NCI-H774 (cell line): Measurements from ENCODE around the gene TMEM79.
A peak's percentile ranks its signal among the peaks of the same experiment; 100 is the strongest.

Experiments
- DNase-seq: peaks from one replicate; lab custom pipeline; 2025; lab: John Stamatoyannopoulos, UW

Gene TMEM79, protein sequence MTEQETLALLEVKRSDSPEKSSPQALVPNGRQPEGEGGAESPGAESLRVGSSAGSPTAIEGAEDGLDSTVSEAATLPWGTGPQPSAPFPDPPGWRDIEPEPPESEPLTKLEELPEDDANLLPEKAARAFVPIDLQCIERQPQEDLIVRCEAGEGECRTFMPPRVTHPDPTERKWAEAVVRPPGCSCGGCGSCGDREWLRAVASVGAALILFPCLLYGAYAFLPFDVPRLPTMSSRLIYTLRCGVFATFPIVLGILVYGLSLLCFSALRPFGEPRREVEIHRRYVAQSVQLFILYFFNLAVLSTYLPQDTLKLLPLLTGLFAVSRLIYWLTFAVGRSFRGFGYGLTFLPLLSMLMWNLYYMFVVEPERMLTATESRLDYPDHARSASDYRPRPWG

DNA sequence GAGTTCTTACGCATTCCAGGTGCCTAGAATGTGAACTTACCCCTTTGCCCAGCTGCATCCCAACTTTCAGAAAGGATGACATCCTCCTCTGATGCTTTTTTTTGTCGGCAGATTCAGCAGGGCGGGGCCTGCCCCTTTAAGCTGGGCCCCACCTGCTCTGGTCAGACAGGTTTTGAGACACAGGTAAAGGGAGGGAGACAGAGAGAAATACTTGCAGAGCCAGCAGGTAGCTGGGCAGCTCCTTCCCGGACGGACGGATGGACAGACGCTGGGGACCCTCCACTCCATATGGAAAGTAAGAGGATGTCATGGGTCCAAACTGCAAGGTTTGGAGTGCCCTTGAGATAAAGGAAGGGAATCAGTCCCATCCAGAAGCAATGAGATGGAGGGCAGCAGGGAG is at the start of gene TMEM79:
Gene TMEM79 (plus strand): TSS at position 214 of the 400 bp plus-strand sequence. CDS start 902 bp downstream, outside the sequence.
- no peak for DNase-seq

DNA sequence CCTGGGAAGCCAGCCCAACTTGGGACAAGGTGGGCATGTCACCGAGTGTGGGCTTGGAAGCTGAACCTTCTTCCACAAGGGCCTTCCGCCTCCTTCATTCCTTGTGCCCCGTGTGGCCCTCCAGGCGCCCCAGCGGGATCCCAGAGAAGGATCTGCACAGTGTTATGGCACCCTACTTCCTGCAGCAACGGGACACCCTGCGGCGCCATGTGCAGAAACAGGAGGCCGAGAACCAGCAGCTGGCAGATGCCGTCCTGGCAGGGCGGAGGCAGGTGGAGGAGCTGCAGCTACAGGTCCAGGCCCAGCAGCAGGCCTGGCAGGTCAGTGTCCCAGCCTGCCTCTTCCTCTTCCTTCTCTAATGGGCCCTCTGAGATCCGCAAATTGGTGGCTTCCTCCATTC is 48.0 kb upstream of the TMEM79 start:
- no peak for DNase-seq

DNA sequence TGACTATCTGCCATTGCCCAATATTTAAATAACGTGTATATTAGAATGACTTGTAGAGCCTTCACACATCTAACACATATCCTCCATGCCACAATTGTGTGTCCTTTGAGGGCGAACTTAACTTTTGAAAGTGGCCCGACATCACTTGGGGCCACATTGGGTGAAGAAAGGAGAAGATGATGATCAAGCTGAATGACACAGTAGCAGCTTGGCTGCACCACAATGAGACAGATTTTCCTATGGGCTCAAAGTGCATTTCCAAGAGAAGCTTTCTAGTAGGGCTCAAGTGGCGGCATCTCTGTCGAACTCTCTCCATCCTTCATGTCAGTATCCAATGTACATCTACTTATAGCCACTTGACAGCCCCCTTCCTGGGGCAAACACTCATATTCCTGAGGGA is 45.9 kb upstream of the TMEM79 start:
- DNase-seq: no peak

DNA sequence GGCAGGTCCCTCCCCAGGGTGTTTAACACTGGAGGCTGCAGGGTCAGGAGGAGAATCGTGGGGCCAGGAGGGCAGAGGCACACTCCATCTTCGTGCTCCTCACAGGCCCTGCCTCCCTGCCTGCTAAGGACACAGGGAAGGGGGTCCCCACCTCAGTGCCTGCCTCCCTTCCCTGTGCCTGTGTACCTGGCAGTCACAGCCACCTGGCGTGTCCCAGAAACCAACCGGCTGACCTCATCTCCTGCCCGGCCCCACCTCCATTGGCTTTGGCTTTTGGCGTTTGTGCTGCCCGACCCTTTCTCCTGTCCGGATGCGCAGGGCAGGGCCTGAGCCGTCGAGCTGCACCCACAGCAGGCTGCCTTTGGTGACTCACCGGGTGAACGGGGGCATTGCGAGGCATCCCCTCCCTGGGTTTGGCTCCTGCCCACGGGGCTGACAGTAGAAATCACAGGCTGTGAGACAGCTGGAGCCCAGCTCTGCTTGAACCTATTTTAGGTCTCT is 42.8 kb upstream of the TMEM79 start:
- DNase-seq: no peak

DNA sequence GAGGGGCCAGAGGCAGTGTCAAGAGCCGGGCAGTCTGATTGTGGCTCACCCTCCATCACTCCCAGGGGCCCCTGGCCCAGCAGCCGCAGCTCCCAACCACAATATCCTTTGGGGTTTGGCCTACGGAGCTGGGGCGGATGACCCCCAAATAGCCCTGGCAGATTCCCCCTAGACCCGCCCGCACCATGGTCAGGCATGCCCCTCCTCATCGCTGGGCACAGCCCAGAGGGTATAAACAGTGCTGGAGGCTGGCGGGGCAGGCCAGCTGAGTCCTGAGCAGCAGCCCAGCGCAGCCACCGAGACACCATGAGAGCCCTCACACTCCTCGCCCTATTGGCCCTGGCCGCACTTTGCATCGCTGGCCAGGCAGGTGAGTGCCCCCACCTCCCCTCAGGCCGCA is 42.2 kb upstream of the TMEM79 start, which contains the start of gene BGLAP:
Gene BGLAP (plus strand): TSS at position 259 of the 400 bp plus-strand sequence. CDS start 48 bp downstream, at position 307.
- DNase-seq: no peak

DNA sequence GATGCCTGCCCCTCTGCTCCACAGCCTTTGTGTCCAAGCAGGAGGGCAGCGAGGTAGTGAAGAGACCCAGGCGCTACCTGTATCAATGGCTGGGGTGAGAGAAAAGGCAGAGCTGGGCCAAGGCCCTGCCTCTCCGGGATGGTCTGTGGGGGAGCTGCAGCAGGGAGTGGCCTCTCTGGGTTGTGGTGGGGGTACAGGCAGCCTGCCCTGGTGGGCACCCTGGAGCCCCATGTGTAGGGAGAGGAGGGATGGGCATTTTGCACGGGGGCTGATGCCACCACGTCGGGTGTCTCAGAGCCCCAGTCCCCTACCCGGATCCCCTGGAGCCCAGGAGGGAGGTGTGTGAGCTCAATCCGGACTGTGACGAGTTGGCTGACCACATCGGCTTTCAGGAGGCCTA is 41.4 kb upstream of the TMEM79 start:
- DNase-seq: no peak

DNA sequence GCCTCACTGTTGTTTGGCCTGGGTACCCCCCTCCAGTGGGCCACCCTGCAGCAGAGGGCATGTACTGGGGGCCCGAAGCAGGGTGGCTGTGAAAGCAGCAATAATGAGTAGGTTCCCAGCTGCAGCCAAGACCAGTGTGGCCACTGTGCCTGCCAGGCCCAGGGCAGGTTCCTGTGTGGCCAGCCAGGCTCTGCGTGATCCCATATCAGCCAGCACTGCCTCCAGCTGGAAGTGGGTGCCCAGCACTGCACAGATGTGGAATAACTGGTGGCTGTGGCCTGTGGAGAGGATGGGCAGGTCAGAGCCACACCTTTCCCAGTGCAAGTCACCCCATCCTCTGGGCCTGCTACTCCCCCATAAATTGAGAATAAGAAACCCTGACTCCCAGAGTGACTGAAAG is 40.0 kb upstream of the TMEM79 start:
- DNase-seq: no peak

DNA sequence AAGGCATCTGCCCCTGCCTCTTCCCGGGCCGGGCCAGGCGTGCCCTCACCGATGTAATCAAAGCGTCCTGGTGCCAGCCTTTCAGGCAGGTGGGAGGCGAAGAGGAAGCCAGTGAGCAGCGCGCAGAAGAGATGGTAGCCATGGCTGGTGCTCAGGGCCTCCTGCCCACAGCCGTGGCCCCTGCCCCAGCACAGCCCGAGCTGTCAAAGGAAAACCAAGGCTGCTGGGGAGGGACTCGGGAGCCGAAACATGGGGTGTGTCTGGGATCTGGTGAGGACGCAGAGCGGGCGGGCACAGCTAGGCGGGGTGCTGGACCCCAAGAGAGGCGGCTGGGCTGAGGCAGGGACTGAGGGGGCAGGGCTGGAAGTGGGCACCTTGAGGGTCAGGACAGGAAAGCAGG is 39.4 kb upstream of the TMEM79 start:
- no peak for DNase-seq

DNA sequence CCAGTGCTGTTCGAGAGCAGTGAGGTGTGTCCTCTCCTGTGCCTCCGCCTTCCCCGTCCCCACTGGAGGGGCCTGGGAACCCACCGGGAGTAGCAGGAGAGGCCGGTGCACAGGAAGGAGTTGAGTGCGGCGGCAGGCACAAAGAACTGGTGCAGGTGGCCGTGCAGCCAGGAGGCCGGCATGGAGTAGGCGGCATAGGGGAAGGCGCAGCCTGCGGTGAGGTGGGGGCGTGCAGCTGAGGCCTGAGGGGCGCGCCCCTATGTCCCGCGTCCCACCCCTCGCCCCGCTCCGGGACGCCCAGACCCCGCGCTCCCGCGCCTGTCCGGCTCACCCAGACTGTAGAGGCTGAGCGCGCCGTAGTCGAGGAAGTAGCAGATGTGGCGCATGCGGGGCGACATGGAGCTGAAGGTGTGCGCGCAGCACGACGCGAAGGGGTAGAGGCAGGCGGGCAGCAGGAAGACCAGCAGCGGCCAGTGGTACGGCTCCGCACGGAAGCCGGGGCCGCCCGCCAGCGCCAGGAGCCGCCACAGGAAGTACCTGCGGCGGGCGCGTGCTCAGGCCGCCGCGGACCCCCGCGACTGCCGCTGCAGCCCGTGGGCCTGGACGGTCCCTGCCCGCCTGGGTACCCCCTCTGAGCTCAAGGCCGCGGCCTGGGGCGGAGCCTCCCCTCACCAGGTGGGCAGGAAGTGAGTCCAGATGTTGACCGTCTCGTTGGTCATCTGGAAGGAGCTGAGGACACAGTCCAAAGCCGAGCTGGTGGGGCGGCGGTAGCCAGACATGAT is 38.5 kb upstream of the TMEM79 start:
- DNase-seq: peak; percentile 30

DNA sequence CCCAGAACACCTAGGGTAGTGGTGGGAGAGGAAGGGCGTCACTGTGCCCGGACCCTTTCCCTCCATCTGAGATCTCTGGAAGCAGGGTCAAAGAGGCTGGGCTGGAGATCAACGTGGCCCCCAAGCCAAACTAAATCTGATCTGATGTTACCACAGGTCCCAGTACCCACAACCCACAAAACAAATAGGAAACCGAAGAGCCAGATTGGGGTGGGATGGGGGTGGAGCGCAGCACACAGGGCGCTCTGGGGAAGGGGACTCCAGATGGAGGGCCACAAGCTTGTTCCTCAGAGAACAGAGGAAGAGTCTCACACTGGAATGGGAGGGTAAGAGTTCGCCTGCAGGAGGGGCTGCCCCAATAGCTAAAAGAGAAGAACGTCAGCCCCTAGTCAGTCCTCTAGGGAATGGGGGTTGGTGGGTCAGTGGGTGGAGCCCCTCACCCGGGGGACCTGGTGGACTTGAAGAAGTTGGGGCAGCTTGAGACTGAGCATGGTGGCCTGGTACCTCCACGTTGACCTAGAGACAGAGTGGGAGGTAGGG is 37.8 kb upstream of the TMEM79 start:
- no peak for DNase-seq

DNA sequence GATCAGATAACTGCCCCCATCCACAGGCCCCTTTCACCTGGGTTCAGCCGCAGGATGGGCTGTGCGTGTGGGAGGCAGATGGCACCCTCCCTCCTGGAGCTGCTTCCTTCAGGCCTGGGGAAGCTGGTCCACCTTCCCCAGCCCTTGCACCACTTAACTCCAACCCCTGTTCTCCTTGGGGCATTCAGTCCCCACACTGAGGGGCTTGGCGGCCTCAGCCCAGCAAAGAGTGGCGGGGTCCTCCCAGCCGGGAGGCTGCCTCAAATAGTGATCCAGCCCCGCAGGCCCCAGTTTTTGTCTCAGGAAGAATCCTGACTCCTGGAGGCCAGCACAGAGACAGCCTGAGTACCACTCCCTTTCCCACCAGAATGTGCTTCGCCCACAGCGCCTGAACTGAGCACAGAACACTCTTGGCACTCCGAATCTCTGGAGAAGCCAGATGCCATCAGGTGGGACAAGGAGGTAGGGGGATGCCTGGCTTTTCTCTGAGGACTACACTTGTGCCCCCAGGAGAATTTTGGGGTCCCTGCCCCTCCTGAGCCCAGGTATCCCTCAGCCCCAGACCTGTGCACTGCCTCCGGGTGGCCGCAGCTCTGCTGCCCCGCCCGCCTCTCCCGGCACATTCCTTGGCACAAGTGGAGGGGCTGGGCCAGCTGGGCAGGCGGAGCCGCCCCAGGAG is 37.2 kb upstream of the TMEM79 start:
- DNase-seq: no peak

DNA sequence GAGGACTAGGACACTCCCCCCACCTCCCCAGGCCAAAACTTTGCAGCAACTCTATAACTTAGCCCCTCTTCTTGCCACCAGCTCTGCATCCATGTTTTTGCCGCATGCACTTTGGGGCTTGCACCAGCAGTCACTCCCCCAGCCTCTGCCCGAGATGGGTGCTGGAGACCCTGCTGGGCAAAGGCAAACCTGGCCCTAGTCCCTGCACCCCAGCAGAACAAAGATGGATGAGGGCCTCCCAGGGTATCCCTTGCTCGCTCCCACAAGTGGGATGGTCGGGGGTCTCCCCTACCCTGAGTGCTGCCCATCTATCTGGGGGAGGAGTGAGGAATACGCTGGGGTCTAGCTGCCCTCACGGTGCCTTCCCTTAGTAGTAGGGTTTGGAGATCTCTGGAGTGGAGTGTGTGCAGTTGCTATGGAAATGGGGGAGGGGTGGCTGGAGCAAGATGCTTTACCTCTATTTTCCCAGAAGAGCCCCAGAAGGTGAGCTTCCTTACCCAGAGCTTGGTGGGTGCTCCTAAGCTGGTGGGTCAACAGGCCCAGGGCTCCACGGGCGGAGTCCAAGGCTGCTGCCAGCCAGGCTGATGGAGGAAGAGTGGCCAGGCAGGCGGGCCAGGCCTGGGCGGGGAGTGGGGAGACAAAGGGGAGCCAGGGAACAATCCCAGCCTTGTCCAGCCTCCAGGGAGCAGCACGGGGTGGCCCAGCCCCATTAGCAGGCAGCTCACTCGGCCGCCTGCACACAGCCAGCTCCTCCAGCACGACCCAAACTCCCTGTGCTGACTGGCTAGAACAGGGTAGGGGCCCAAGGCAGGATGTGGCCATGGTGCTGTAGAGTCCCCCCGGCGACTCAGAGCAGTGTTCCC is 36.4 kb upstream of the TMEM79 start, which contains the start of gene PAQR6:
Gene PAQR6 (minus strand): TSS at position 597 of the 863 bp plus-strand sequence. CDS start 1,325 bp downstream, outside the sequence.
- DNase-seq: no peak

DNA sequence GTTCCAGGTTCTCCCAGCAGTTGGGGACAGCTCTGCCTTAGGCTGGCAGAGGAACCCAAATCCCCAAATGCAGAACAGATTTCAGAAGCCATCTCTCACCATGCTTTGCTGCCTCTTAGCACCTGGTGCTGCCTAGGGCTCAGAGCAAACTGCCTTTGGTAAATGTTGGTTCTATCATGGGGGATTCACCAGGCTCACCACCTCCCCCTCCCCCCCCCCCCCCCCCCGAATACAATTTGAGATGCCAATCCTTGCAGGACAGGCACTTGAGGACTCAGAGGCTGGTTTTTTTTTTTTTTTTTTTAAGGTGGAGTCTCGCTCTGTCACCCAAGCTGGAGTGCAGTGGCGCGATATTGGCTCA is 35.8 kb upstream of the TMEM79 start:
- DNase-seq: no peak

DNA sequence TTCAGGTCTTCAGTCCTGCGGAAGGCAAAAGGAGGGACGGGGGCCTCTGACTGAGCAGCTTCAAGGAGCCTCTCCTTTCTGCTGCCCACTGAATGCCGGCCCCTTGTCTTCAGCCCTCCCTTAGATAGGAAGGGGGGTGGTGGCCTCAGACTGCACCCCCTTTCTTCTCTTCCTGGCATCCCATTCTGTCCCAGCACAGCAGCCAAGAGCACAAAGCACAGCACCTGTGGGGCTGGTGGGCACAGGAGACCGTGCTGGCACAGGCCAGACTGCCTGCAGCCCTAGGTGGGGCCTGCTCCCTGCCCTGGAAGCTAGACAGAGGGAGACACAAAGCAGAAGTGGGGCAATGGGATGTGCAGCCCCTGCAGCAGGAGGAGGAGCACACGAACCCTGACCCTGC is 34.5 kb upstream of the TMEM79 start:
- no peak for DNase-seq

DNA sequence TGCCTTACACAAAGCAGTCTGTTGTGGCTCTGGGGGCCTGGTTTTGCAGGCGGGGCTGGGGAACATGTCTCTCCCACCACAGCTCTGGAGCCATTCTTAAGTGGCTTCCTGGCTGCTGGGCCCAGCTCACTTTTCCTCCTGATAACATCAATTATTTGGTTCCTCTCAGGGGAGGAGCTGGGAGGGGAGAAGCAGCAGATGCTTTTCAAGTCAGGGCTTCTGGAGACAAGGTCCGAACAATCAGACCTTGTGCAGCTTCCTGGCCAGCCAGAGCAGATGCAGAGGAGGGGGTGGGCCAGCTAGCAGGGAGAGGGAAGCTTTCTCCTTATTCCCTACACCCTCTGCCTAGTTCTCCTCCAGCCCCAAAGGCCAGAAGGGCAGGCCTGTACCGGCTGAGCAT is 32.6 kb upstream of the TMEM79 start:
- no peak for DNase-seq

DNA sequence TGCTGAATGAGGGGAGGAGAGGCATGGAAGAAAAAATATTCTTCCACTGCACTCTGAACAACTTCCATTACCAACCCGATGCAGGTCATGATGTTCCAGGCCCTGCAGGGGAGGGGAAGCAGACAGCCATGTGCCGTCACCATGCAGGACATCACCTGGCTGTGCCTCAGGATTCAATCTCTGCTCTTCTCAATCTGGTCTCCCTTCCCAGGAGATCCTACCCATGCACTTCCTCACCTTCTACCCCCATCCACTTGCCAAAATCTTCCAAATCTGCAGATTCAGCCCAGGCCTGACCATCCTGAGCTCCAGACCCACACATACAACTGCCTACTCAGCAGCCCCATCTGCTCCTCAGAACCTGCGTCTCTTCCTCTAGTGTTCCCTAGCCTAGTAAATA is 30.5 kb upstream of the TMEM79 start:
- no peak for DNase-seq

DNA sequence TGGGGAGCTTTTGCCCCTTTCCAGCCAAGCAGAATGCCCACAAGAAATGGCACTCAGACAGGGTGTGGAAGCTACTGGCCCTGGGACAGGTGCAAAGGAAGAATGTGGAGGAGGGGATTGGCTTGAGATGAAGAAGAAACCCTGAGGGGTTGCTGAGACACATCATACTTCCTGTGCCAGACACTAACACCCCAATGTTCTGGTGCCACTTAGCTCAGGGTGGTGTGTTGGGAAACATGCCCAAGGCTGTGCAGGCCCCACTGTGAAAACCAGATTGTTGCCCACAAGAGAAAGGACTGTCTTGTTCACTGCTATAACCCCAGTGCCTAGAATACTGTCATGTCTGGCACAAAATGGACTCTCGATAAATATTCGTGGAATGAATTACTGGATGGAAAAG is 26.4 kb upstream of the TMEM79 start:
- no peak for DNase-seq

DNA sequence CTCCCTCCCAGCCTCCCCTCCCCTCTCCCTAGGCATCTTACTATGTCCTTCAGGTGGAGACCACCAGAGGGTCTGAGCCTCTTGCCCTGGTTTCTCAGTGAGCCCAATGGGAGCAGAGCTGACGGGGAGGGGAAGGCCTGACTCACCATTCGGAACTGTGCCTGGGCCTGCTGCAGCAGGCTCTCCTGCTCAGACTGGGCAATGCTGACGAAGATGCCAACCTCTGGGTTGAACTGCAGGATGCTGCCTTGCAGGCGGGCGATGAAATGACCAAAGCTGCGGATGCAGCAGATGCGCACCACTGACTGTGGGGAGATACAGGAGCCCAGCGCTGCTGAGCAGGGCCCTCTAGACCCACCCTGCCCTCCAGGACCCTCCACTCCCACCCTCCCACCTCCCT is 25.3 kb upstream of the TMEM79 start:
- no peak for DNase-seq

DNA sequence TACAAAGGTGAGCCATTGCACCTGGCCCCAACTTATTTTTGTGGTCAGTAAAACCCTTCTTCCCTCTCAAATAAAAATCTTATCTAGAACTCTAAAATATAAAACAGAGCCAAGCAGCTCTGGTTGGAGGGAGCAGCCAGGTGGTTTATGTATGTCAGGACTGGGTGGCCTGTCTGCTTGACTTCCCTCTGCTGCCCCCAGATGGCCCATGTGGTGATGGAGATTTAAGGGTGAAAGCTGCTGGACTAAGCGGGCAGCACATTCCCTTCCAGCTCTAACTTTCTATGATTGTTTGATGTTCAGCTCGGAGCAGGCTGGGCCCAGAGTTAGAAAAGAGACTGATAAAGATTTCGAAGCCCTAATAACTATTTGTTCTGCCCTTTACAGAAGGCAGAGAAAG is 24.3 kb upstream of the TMEM79 start:
- no peak for DNase-seq

DNA sequence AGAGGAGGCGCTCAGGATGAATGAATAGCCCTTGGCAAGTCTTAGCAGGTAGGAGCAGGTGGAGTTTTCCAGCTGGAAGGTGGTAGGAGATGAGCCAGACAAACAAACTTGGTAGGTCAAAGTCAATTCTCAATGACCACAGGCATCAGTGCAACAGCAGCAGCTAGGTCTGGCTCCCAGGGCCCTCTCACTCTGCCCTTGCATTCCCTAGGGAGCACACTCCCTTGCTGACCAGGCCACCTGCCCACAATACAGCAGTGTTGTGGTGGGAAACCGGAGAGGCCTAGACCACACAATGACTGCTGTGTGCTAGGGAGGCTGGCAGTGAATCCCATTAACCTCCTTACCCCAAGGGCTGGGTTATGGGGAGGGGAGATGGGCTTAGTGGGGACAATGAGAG is 23.2 kb upstream of the TMEM79 start:
- DNase-seq: no peak
